Stimulated activated CD4-positive, alpha-beta T cell treated with anti-CD3 and anti-CD28 coated beads, Interleukin-15, amount 100 ng/mL, for 1 hour (primary cell): ENCODE measurements around the gene MRPS26.
"Not testable (repeated sequence)": the region's sequence is repeated elsewhere in the genome, so short reads cannot be mapped to it uniquely, and the experiment has no call there.

Experiments
- DNase-seq, 2 donors: peaks; one replicate each; pipeline ENCODE4 v3.0.0-alpha.2; 2020; ENCODE audit warnings: low read depth in 1 of 2, low spot score in 1 of 2

Gene MRPS26

DNA sequence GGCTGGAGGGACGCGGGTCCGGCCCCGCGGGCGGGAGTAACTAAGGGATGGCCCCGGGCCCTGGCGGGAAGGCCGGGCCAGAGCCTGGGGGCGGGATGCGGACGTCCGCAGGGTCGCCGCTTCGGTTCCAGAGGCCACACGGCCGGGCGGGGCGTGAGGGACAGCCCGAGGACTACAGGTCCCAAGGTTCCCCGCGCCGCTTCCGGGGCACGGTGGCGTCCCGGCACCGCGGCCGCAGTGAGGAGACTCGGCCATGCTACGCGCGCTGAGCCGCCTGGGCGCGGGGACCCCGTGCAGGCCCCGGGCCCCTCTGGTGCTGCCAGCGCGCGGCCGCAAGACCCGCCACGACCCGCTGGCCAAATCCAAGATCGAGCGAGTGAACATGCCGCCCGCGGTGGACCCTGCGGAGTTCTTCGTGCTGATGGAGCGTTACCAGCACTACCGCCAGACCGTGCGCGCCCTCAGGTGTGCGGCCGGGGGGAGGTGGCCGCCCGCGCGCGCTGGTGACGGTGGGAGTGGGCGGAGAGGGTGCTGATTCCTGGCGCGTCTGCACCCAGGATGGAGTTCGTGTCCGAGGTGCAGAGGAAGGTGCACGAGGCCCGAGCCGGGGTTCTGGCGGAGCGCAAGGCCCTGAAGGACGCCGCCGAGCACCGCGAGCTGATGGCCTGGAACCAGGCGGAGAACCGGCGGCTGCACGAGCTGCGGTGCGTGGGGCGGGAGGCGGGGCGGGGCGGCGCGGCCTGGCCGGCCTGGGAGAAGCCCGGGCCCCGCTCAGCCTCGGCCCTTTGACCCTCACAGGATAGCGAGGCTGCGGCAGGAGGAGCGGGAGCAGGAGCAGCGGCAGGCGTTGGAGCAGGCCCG is at the start of gene MRPS26:
MRPS26 (plus strand) TSS at position 237 of the 861 bp plus-strand sequence; CDS start at position 254, 17 bp downstream.
- peak; percentile 56 to 74 for DNase-seq

DNA sequence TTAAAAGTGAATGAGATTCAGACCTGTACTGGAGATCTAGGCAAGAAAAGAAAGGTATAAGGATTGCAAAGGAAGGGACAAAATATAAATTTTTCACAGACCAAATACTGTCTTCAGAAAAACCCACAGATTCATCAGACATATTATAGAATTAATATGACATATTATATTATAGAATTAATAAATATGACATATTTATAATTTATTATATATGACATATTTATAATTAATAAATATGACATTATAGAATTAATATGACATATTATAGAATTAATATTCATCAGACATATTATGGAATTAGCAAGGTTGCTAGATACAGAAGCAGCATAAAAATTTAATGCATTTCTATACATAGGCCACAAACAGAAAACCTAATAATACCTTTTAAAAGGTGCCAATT is 47.1 kb upstream of the MRPS26 start:
- no peak for DNase-seq

DNA sequence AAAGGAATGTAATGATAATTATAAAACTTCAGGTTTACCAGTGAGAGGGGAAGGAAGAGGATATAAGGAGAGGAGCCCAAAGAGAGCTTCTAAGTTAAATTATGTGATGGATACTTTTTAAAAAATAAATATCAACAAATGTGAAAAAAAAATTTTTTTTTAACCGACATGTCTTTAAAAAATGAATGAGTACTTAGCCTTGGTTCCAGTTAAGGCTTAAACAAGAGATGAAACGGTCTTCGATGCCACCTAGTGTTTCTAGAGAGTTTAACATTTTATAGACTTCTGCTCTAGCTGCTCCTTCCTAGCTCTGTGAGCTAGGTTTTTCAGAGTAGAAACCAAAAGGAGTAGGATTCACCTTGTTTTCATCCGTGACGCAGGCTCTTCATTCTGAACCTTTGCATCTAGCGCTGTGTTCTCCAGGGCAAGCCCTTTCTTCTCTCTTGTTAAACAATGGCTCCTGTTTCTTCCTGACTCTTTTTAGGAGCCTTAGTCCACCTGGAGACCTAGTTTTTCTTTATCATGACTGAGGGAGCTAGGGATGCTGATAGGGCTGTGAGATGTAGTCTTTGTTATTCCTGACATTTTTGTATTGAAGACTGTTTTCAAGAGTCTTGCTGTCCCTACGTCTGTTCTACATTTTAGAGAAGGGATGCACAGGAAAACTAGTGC is 44.9 kb upstream of the MRPS26 start:
- DNase-seq: no peak

DNA sequence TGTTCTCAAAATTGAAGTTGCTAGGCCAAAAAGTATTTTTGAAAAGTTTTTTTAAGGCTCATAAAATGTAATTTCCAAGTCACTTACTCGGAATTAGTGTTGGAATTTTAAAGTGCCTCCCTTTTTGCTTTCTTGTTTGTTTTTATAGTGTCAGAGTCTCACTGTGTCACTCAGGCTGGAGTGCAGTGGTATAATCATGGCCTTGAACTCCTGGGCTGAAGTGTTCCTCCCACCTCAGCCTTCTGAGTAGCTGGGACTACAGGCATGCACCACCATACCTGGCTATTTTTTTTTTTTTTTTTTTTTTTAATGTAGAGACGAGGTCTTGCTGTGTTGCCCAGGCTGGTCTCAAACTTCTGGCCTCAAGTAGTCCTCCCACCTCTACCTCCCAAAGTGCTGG is 42.4 kb upstream of the MRPS26 start:
- DNase-seq: no peak

DNA sequence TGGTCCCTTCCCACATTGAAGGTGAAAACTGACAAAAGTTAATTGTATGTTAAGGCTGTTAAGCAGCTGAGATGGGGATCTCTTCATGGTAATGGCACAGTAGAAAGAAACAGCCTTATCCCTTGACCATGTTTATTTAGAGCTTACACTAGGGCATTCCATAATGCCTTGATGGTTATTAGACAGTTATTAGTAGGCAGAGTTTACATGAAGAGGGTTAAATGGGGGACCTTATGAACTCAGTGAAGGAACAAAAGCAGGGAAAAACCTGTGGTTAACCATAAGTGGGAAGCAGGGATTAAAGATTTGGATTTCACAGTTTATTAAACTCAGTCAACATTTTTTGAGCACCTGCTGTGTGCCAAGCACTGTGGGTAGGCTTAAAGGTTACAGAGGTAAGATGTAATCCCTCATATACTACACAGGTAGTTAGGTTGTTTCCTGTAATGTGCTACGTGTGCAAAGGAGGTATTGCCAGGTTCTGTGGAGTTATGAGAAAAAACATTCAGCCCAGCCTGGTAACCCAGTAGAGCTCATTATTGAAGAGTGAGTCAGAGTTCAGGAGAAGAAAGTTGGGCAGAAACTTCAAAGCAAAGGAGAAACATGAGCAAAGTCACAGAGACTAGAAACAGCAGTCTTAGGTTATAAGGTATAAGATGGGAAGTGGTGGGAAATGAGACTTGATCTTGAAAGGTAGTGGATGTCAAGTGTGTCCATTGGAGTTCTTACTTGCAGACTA is 34.7 kb upstream of the MRPS26 start:
- no peak for DNase-seq

DNA sequence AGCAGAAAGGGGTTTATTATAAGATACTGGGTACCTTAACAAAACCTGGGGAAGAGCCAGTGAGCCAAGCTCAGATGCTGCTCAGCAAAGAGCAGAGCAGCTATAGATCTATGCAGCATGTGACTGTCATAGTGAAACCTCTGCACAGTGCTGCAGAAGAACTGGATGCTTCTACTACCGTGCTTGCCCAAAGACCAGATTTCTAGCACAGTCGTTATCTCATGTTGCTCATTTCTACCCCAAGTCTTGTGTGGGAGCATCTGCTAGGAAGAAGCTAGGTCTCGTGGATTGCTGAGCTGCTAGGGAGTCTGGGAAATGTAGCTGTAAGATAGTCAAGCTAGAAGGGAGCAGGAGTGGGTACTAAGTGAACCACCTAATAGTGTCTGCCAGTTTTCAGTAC is 34.1 kb upstream of the MRPS26 start:
- DNase-seq: no peak

DNA sequence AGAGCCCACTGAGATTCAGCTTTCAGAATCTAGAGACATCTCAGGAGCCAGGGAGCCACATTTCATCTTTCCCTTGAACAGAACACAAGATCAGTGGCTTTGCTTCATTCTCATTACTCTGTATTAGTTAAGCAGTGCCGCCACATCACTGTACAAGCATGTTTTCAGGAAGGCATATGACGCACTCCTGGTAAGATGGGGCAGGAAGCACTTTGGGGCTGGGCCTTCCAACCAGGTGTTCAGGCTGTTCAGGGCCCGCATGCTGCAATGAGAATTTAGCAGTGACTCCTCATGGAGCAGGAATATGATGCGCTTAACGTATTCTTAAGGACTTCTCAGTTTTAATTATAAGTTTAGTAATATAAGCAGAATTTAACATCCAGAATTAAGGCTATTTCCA is 32.1 kb upstream of the MRPS26 start:
- DNase-seq: no peak

DNA sequence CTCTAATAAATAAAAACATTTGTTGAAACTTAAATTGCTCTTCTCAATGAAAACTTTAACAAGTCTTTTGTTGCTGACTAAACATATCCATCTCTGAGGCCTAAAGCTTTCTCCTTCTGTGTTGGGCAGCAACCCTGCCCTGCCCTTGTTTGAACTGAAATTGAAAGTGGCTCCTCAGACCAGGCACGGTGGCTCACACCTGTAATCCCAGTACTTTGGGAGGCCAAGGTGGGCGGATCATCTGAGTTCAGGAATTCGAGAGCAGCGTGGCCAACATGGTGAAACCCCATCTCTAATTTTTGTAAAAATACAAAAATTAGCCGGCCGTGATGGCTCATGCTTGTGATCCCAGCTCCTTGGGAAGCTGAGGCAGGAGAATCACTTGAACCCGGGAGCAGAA is 31.7 kb upstream of the MRPS26 start:
- no peak for DNase-seq

DNA sequence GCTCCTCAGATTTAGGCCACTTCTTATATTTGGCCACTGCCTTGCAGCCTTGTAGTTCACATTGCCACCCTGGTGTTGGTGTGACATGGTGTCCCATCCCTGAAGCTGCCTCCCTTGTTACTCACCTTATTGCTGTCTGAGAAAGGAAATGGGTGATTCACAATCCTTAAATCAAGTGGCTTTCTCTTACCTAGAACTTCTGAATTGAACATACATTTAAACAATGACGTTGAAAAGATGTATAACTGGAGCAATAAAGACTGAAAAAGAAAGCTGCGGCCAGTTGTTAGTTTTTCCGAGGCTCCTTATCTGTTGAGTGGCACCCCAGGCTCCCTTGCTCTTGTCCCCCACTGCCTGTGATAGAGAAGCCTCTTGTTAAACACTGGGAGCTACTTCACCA is 31.2 kb upstream of the MRPS26 start:
- DNase-seq: no peak

DNA sequence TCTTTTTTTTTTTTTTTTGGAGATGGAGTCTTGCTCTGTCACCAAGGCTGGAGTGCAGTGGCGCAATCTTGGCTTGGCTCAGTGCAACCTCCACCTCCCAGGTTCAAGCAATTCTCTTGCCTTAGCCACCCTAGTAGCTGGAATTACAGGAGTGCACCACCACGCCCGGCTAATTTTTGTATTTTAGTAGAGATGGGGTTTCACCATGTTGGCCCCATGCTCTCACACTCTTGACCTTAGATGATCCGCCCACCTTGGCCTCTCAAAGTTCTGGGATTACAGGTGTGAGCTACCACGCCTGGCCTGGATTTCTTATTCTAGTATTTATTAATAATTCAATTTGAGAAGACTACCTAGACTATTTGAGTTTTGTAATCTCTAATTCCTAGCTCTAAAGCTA is 30.6 kb upstream of the MRPS26 start:
- DNase-seq: not testable (repeated sequence)

DNA sequence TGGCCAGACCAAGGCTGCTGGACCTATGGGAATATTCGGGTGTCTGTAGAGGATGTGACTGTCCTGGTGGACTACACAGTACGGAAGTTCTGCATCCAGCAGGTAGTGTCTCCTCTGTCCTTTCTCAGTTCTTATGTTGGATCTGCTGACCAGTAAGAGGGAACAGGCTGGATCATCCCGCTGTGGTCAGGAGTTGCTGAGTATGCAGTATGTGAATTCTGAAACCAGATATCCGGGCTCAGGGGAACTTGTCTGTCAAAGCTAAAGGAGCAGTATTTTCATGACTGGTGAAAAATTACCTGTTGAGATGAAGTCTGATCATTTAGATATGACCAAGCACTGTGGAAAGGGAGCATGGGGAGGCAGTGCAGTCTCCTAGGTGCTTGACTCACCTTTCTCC is 24.5 kb upstream of the MRPS26 start:
- DNase-seq: no peak

DNA sequence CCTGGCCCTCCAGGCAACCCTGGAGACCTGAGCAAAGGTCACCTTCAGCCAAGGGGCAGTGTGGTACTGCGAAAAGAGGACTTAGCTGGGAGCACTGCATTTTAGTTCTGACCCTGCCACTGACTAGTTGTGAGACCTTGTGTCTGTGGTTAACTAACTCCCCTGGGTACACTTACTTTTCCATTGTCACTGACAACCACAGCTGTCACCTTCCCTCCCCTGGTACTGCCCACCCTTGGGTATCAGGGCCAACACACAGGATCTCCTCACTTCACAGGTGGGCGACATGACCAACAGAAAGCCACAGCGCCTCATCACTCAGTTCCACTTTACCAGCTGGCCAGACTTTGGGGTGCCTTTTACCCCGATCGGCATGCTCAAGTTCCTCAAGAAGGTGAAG is 24.1 kb upstream of the MRPS26 start:
- DNase-seq: no peak

DNA sequence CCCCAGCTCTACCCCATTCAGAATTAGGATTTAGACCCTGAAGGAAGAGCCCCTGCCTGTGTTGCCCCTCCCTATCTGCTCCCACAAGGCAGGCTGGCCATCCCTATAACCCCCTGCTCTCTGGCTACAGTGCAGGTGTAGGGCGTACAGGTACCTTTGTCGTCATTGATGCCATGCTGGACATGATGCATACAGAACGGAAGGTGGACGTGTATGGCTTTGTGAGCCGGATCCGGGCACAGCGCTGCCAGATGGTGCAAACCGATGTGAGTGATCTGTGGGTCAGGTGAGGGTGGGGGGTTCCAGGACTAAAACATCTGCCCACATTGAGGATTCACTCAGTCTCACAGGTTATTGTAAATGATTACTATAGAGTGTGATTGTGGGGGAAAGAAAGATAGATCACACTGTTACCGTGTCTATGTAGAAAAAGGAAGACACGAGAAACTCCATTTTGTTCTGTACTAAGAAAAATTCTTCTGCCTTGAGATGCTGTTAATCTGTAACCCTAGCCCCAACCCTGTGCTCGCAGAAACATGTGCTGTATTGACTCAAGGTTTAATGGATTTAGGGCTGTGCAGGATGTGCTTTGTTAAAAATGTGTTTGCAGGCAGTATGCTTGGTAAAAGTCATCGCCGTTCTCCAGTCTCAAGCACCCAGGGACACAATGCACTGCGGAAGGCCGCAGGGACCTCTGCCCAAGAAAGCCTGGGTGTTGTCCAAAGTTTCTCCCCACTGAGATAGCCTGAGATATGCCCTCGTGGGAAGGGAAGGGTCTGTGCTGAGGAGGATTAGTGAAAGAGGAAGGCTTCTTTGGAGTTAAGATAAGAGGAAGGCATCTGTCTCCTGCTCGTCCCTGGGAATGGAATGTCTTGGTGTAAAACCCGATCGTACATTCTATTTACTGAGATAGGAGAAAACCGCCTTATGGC is 23.0 kb upstream of the MRPS26 start:
- DNase-seq: not testable (repeated sequence)

DNA sequence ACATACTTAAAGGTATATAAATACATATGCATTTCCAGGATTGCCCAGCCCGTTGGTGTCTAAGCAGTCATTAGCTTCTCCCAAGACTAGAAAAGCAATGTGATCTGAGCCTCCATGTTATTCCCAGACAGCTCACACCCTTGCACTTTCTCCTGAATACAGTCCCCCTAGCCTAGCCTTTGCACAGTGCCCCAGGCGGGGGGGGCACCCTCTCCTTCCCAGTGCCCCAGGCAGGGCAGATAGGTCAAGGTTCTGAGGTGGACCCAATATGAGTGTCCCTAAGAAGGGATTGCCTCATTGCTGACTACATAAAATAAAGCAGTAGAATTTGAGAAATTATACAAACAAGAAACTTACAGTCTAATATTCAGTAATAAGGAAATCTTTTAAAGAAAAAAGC is 17.9 kb upstream of the MRPS26 start:
- no peak for DNase-seq

DNA sequence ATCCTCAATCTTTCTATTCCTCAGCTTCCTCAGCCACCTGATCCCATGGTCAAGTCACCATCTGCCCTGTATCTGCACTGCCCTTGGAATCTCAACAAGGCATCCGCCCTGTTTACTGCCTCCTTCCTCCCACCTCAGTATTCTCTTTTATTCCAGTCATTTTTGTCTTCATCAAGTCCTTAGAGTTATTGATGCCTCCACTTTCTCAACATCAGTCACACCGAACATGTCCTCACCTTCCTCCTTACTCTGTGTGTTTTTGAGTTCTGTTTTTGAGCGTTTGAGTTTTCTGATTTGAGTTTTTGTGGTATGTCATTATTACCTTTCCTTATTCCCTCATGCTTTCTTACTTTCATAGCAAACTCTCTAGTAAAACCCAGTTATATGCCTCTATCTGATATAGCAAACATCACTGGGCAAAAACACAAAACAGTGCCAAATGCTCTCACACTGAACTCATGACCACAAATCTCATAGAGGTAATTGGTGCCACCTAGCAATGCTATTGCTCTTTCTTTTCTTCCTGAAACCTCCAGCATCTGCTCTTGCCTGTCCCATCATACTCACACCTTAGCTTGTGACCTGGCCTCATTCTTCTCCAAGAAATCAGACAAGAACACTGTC is 14.2 kb upstream of the MRPS26 start:
- DNase-seq: no peak

DNA sequence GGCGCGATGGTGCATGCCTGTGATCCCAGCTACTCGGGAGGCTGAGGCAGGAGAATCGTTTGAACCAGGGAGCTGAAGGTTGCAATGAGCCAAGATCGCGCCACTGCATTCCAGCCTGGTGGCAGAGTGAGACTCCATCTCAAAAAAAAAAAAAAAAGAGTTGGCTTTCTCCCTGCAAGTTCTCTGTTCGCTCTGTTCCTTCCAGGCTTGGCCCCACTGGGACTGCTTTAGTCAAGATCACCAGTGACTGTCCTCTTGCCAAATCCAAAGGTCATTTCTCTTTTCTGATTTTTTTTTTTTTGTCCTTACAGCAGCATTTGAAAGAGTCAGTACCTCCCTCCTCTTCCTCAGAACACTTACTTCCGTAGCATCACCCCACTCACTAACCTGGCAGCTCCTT is 13.2 kb upstream of the MRPS26 start:
- DNase-seq: no peak

DNA sequence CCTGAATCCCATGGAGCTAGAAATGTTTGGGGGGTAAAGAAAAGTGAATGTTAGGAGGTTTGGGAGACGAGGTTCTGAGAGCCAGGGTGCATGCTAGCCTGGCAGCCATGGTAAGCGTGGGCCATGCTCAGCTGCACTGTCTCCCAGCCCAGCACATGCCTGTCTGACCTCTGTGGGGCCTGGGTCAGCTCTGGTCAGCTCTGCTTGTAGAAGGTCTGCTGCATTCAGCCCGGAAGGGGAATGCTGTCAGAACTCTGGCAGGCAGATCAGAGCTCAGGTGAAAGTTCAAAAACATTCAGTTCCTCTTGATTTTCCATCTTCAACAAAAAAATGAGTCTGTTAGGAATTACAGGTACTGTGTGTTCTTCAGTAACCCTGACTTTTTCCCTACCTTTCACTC is 8.2 kb upstream of the MRPS26 start:
- DNase-seq: no peak

DNA sequence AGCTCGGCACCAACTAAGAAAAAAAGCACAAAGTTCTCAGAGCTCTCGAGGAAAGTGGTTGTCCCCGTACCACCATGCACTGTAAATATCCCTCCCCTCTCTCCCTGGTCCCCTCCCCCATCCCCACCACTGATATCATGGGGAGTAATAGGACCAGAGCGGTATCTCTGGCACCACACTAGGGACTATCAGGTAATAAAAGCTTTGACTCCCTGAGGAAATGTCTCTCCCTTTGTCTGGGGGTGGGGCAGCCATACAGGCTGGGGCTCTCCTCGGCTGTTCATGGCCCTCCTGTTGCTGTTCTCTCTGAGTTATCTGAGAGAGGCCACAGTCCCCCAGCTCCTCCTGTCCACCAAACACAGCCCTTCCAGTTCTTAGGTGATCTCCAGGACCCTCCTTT is 7.4 kb upstream of the MRPS26 start:
- no peak for DNase-seq

DNA sequence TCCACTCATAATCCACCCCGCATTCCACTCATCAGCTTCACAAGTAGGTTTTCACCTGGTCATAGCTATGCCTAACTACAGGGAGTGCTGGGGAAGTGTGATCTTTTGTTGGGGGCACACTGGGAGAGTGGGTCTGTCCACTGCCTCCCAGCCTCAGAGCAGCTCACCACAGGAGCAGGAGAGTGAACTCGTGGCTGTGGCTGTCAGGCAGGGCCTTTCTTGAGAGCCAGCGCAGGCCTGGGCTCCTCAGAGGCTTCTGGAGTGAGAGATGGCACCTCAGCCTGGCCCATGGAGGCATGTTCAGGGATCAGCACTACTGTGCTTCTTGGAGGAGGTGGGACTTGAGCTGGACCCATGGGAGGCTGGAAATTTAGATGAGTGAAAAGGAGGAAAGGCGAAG is 6.4 kb upstream of the MRPS26 start:
- no peak for DNase-seq

DNA sequence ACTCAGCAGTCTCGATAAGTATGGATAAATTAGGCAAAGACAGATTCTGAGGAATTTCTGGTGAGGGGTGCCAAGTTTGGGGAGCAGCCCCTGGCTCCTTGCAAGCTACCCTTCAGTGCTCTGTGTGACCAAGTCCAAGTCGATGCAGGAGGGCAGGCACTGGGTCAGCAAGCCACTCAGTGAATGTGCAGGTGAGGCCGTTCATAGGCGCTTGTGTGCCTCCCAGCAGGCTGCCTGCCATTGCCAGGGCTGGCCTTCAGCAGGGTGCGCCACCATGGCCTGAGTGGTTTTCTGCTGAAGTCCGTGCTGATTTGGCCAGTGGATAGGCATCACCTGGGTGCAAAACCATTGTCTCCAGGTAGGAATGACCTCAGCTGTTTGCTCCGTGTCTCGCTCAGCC is 5.8 kb upstream of the MRPS26 start:
- no peak for DNase-seq
